ENCODE results near the gene BAHD1.

DNA sequence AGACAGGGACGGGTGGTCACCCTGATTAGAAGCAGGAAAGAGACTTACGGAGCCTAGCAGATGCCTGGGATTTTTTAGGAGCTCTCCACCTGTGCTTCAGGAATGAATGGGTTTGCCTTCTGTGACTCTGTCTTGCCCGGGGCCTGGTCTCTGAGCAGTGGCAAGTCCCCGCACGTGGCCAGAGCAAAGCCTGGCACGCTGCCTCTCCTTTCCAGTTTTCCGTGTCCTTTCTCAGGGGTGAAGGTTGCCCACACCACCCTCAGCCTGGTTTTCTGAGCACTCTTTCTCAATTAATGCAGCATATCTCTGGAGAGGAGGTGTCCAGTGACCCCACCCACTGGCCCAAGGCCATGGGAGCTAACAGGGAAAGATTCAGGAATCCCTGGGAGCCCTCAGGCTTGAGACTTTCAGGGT, 15.6 kb downstream of the BAHD1 start:
- no peak for TF ChIP-seq CTCF (IDR thresholded peaks at IDR 0.05; ENCODE audit: insufficient read depth, low read length)
- TF ChIP-seq, protein P1, sequence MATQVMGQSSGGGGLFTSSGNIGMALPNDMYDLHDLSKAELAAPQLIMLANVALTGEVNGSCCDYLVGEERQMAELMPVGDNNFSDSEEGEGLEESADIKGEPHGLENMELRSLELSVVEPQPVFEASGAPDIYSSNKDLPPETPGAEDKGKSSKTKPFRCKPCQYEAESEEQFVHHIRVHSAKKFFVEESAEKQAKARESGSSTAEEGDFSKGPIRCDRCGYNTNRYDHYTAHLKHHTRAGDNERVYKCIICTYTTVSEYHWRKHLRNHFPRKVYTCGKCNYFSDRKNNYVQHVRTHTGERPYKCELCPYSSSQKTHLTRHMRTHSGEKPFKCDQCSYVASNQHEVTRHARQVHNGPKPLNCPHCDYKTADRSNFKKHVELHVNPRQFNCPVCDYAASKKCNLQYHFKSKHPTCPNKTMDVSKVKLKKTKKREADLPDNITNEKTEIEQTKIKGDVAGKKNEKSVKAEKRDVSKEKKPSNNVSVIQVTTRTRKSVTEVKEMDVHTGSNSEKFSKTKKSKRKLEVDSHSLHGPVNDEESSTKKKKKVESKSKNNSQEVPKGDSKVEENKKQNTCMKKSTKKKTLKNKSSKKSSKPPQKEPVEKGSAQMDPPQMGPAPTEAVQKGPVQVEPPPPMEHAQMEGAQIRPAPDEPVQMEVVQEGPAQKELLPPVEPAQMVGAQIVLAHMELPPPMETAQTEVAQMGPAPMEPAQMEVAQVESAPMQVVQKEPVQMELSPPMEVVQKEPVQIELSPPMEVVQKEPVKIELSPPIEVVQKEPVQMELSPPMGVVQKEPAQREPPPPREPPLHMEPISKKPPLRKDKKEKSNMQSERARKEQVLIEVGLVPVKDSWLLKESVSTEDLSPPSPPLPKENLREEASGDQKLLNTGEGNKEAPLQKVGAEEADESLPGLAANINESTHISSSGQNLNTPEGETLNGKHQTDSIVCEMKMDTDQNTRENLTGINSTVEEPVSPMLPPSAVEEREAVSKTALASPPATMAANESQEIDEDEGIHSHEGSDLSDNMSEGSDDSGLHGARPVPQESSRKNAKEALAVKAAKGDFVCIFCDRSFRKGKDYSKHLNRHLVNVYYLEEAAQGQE (IDR thresholded peaks at IDR 0.05; ENCODE audit: insufficient replicate concordance, low read depth): no peak
- TF ChIP-seq GABPA (IDR thresholded peaks at IDR 0.05; ENCODE audit: low read depth): no peak
- no peak for TF ChIP-seq POLR2AphosphoS5 (IDR thresholded peaks at IDR 0.05; ENCODE audit: low read depth)
